WTC11 (cell line): ENCODE measurements around the gene CNKSR3. TPM values are rescaled to one million over a fixed set of nuclear protein-coding genes. Genes with fewer than 3 reads are reported as not detected.

ENCODE experiments used
- ATAC-seq: fragments of 200-7000 bp; cut with Tn5 transposase; 2 replicates; pipeline ENCODE4 v1.10.0; 2021; ENCODE audit warnings: mild to moderate bottlenecking, moderate library complexity
- CTCF ChIA-PET: fragments of 300-600 bp; sonication (Branson Sonifier 250); formaldehyde crosslinking; loops from one replicate; lab custom pipeline; 2021; ENCODE audit warnings: antibody characterized with exemption; lab: Charles Lee
- POLR2A ChIA-PET: fragments of 350-600 bp; sonication (Branson Sonifier 250); formaldehyde crosslinking; loops from one replicate; lab custom pipeline; 2021; ENCODE audit warnings: antibody characterized with exemption; lab: Charles Lee
- DNase-seq: peaks from one replicate; pipeline ENCODE4 v3.0.0; 2021; ENCODE audit warnings: low spot score
- H3K27ac Mint-ChIP-seq: 2 replicates; pipeline ENCODE4 v1.8.0; 2021; ENCODE audit warnings: mixed read lengths
- H3K27me3 Mint-ChIP-seq: 2 replicates; pipeline ENCODE4 v1.8.0; 2021; ENCODE audit warnings: low read depth, mild to moderate bottlenecking, moderate library complexity, mixed read lengths
- H3K36me3 Mint-ChIP-seq: 2 replicates; pipeline ENCODE4 v1.8.0; 2021; ENCODE audit warnings: mixed read lengths
- H3K4me1 Mint-ChIP-seq: 2 replicates; pipeline ENCODE4 v1.8.0; 2022; ENCODE audit warnings: mixed read lengths
- H3K4me3 Mint-ChIP-seq: 2 replicates; pipeline ENCODE4 v1.8.0; 2021; ENCODE audit warnings: mild to moderate bottlenecking, moderate library complexity, mixed read lengths
- H3K9me3 Mint-ChIP-seq: 2 replicates; pipeline ENCODE4 v1.8.0; 2021; ENCODE audit warnings: mixed read lengths
- AFF4 ChIP-seq: sonication (generic); formaldehyde crosslinking; IDR thresholded peaks from 2 replicates; pipeline ENCODE4 v1.8.1; 2023; ENCODE audit warnings: mild to moderate bottlenecking, missing genetic modification reagents, borderline replicate concordance
- ARID4B ChIP-seq: sonication (generic); formaldehyde crosslinking; IDR thresholded peaks from 2 replicates; pipeline ENCODE4 v1.8.0; 2023; ENCODE audit warnings: missing genetic modification reagents, mild to moderate bottlenecking, borderline replicate concordance
- CDX4 ChIP-seq: fragments of 250-450 bp; sonication (Bioruptor Pico); IDR thresholded peaks from 2 replicates; pipeline ENCODE4 v1.9.0; 2021; ENCODE audit warnings: moderate library complexity, mild to moderate bottlenecking, inconsistent platforms, borderline replicate concordance
- ERG ChIP-seq: fragments of 250-450 bp; sonication (Bioruptor Pico); IDR thresholded peaks from 2 replicates; pipeline ENCODE4 v1.8.0; 2021; ENCODE audit warnings: mild to moderate bottlenecking
- ETV6 ChIP-seq: sonication (generic); formaldehyde crosslinking; IDR thresholded peaks from 2 replicates; pipeline ENCODE4 v1.8.1; 2022; ENCODE audit warnings: mild to moderate bottlenecking, missing genetic modification reagents
- IRF1 ChIP-seq: sonication (generic); formaldehyde crosslinking; IDR thresholded peaks from 2 replicates; pipeline ENCODE4 v1.8.0; 2023; ENCODE audit warnings: missing genetic modification reagents
- MAX ChIP-seq: sonication (generic); formaldehyde crosslinking; IDR thresholded peaks from 2 replicates; pipeline ENCODE4 v1.8.0; 2022; ENCODE audit warnings: mild to moderate bottlenecking, missing genetic modification reagents
- MLX ChIP-seq: sonication (generic); formaldehyde crosslinking; IDR thresholded peaks from 2 replicates; pipeline ENCODE4 v1.8.1; 2023; ENCODE audit warnings: mild to moderate bottlenecking, missing genetic modification reagents, moderate library complexity
- MXD4 ChIP-seq: fragments of 250-450 bp; sonication (Bioruptor Pico); IDR thresholded peaks from 2 replicates; pipeline ENCODE4 v1.8.0; 2021; ENCODE audit warnings: mild to moderate bottlenecking, moderate library complexity, borderline replicate concordance
- NR1H2 ChIP-seq: sonication (generic); formaldehyde crosslinking; IDR thresholded peaks from 2 replicates; pipeline ENCODE4 v1.9.0; 2021; ENCODE audit warnings: mild to moderate bottlenecking, moderate library complexity, missing genetic modification reagents
- STAT6 ChIP-seq: sonication (generic); formaldehyde crosslinking; conservative IDR thresholded peaks from 2 replicates; pipeline ENCODE4 v1.8.1; 2023; ENCODE audit warnings: mild to moderate bottlenecking, low read depth, missing genetic modification reagents, moderate library complexity
- TEAD1 ChIP-seq: sonication (generic); formaldehyde crosslinking; IDR thresholded peaks from 2 replicates; pipeline ENCODE4 v1.8.0; 2022; ENCODE audit warnings: mild to moderate bottlenecking, missing genetic modification reagents
- ZNF423 ChIP-seq: fragments of 250-450 bp; sonication (Bioruptor Pico); IDR thresholded peaks from 2 replicates; pipeline ENCODE4 v2.1.2; 2022; ENCODE audit warnings: mild to moderate bottlenecking, moderate library complexity
- ZNF512 ChIP-seq: sonication (generic); formaldehyde crosslinking; IDR thresholded peaks from 2 replicates; pipeline ENCODE4 v1.8.1; 2022; ENCODE audit warnings: missing genetic modification reagents, borderline replicate concordance
- total RNA-seq: library from RNA; stranded (reverse); gene quantifications from 3 replicates; pipeline ENCODE4 v1.2.3, GENCODE V29; 2021

CNKSR3 gene
- total RNA-seq, 1 experiment from 2014 or later, result 5.7 TPM

- TF ChIP-seq AFF4, result no peak
- TF ChIP-seq MLX, result no peak
- TF ChIP-seq ZNF512 (CRISPR knock-in tag), result no peak
- TF ChIP-seq ERG, result no peak
- no peak for TF ChIP-seq ARID4B
- no peak for TF ChIP-seq ETV6
Observed at GRCh38 chr6:154428897-154429296, 81.6 kb downstream of the CNKSR3 start (continued).

GRCh38 chr6:154427446-154427845 is 83.0 kb downstream of the CNKSR3 start:
- H3K27me3 Mint-ChIP-seq, result no peaks in the 10 kb centered on the region
- CTCF ChIA-PET, result no interaction called here
- peaks cover 11% of the 10 kb centered on the region for H3K9me3 Mint-ChIP-seq
- no peak overlapping the region for H3K27ac Mint-ChIP-seq
- H3K36me3 Mint-ChIP-seq, result peaks cover 11% of the 10 kb centered on the region
- DNase-seq (no peak), ATAC-seq (no peak)
- POLR2A ChIA-PET, result no interaction called here
- no peaks in the 10 kb centered on the region for H3K4me1 Mint-ChIP-seq
- H3K4me3 Mint-ChIP-seq, result no peak overlapping the region
- no peak for TF ChIP-seq CDX4 (CRISPR knock-in tag)
- TF ChIP-seq MXD4 (CRISPR knock-in tag), result no peak
- no peak for TF ChIP-seq ZNF423 (CRISPR knock-in tag)
- TF ChIP-seq ARID4B, result no peak
- TF ChIP-seq NR1H2, result no peak
- TF ChIP-seq IRF1 (CRISPR knock-in tag), result no peak
- TF ChIP-seq STAT6 (CRISPR knock-in tag), result no peak
- TF ChIP-seq MAX (CRISPR knock-in tag), result no peak
- no peak for TF ChIP-seq TEAD1 (CRISPR knock-in tag)
